HG02981 (cell line): ENCODE measurements around the gene MYADML2.
"Not testable (repeated sequence)": the region's sequence is repeated elsewhere in the genome, so short reads cannot be mapped to it uniquely, and the experiment has no call there.

Experiments
- ATAC-seq: cut with Tn5 transposase; IDR thresholded peaks from one replicate; pipeline ENCODE4 v1.9.1; 2021; ENCODE audit warnings: mild to moderate bottlenecking, moderate library complexity; ENCODE audit not compliant: unreplicated experiment

The MYADML2 gene

GRCh38 chr17:81947189-81947588, at the start of gene MYADML2:
Gene MYADML2, minus strand, starts transcription at chr17:81947233. Its CDS starts 5,492 bp downstream, at chr17:81941741.
- ATAC-seq: no peak

DNA sequence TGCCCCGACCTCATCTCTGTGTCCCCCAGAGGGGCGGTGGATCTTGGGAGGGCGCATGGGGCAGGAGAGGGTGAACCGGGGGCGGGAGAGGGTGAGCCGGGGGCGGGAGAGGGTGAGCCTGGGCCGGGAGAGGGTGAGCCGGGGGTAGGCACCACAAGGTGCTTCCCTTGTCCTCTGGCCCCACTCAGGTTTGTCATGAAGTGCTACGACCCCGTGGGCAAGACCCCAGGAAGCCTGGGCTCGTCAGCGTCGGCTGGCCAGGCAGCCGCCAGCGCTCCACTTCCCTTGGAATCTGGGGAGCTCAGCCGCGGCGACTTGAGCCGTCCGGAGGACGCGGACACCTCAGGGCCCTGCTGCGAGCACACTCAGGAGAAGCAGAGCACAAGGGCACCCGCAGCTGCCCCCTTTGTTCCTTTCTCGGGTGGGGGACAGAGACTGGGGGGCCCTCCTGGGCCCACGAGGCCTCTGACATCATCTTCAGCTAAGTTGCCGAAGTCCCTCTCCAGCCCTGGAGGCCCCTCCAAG, 49.3 kb upstream of the MYADML2 start:
- ATAC-seq: no peak

DNA sequence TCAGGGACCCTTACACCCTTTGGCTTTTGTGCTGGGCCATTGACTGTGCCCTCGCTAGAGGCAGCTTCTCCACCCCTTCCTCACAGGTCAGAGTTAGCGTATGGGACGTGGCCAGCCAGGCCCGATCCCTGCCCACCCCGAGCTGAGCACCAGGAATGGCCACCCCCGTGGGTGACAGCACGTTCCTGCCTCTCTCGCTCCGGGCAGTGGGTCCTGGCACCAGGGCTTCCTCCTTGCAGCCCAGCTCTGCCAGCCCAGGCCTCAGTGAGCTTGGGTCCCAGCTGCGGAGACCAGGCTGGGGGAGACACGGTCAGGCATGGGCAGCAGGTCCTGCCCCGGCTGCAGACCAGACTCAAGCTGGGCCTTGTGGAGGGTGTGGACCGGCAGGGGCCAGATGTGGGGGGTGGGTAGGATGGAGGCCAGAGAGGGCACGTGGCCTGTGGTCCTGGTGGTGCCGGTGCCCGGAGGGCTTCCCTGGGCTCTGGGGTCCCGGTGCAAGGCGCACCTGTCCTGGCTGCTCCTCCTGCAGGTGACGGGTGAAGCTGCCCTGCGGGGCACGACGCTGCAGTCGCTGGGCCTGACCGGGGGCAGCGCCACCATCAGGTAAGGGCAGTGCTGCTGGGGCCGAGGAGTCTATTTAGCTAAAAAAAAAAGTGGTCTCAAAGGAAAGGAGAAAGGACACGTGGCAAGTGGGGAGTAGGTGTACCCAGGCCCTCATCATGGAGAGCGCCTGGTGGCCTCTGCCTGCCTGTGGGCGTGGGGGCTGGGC, 48.6 kb upstream of the MYADML2 start:
- no peak for ATAC-seq

- no peak for ATAC-seq
Measured at GRCh38 chr17:81994593-81995462, 47.8 kb upstream of the MYADML2 start.

- no peak for ATAC-seq
Measured at GRCh38 chr17:81993729-81994592, 46.9 kb upstream of the MYADML2 start.

DNA sequence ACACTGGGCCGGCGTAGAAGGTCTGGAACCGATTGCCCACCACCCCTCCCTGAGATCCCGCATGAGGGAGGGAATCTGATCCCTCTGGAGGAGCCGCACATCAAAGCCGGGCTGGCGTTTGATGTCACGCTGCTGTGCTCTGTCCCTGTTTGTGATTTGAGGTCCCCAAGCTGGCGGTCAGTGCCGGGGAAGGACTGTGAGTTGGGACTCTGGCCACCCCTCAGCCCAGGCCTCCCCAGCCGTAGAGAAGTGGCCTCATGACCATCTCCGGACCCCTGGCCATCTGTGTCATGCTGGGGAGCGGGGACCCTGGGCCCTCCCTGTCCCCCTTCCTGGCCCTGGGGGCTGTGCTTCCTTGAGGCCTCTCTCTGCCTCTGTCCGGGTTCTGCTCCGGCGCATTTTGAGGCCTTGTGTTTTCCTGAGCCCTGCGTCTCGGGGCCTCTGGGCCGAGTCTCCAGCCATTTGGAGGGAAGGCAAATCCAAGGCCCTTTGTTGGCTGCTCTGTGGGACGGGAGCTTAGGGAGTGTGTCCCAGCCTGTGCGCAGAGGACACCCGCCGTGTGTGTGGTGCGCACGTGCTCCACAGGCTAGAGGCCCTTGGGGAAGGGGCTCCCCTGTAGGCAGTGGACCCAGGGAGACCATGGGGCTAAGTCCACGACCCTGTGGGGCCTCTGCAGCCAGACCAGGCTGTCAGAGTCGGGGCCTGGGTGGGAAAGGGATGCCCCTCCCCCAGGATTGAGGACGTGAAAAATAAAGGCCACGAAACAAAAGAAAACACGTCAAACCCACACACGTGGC, 45.5 kb upstream of the MYADML2 start:
- no peak for ATAC-seq

- ATAC-seq: no peak
Measured at GRCh38 chr17:81991684-81992305, 44.8 kb upstream of the MYADML2 start.

DNA sequence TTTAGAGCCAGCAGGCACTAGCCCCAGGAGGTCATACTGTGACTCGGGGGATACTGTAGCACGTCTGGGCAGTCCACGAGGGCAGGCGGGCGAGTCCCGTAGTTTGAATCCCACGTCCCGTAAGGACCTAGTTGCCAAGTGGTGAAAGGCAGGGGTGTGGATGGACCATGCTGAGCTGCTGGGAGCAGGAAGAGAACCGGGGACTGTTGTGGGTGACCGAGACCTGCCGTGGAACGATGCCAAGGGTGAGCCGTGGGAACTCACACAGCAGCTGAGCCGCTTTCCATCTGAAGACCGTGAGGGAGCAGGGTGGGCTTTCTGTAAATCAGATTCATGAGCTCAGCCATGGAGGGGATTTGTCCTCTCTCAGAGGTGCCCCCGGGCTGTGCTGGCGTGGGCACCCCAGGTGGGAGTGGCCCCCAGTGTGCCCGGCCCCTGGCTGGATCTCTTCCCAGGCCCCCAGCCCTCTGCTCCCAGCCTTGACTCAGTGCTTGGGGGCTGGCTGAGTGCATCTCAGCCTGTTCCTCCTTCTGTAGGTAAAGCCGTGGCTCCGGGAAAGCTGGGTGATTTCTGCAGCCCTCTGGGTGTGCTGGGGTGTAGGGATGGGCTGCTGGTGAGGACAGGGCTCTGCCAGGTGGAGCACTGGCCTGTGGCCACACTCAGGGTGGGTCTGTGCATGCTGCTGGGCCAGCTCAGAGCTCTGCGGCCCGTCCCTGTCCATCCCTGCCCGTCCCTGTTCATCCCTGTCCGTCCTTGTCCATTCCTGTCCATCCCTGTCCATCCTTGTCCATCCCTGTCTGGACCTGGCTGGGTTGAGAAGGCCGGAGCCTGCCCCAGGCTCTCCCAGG, 44.0 kb upstream of the MYADML2 start:
- no peak for ATAC-seq

GRCh38 chr17:81987161-81987770, 40.2 kb upstream of the MYADML2 start:
- ATAC-seq: no peak

- ATAC-seq: no peak
Measured at GRCh38 chr17:81986606-81987005, 39.6 kb upstream of the MYADML2 start.

- ATAC-seq: no peak
Measured at GRCh38 chr17:81984773-81985410, 37.9 kb upstream of the MYADML2 start.

GRCh38 chr17:81983639-81984373, 36.8 kb upstream of the MYADML2 start:
- ATAC-seq: no peak

- ATAC-seq: no peak
Measured at GRCh38 chr17:81983011-81983638, 36.1 kb upstream of the MYADML2 start.

- not testable (repeated sequence) for ATAC-seq
Measured at GRCh38 chr17:81981511-81981910, 34.5 kb upstream of the MYADML2 start.

DNA sequence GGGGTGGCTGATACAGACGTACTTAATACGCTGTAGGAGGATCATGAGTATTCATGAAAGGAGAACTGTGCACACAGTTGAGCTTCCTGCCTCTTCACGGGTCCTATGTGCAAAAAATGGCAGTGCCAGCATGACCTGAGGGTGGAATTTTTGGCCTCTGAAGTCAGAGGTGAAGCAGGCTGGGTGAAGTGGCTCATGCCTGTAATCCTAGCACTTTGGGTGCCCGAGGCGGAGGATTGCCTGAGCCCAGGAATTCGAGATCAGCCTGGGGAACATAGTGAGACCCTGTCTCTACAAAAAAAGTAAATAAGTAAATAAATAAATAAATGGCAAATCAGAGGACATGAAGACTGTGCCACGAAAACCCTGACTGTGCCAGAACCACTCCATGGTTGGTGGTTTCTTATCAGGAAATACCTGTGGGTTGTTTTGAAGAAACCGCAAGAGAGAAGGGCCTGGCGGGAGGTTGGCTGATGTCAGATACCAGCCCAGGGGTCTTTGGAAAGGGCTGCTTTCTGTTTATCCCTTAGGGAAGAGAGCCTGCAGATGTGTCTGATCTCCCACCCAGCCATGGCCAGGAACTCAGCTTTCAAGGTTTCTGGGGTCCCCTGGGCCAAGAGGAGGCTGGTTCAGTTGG, 33.8 kb upstream of the MYADML2 start:
- ATAC-seq: no peak

DNA sequence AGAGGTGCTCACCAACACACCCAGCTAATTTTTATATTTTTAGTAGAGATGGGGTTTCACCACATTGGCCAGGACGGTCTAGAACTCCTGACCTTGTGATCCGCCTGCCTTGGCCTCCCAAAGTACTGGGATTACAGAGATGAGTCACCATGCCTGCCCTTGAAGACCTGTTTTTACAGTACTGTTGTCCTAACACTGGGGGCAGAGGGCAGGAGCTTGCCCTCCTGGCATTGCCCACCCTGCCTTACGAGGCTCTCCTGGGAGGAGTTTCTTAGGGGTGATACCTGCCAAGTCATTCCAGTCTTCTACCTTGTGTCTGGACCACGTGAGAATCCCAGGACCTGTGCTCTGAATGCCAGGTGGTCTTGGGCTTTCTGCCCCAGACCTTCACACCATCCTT, 33.1 kb upstream of the MYADML2 start:
- ATAC-seq: no peak
